GM23338 (cell line): ENCODE results near the gene ALPG. TPM values are rescaled to one million over a fixed set of nuclear protein-coding genes. Genes with fewer than 3 reads are reported as not detected.
A peak's percentile ranks its signal among the peaks of the same experiment; 100 is the strongest.

ENCODE experiments used
- ATAC-seq: fragments of 200-7000 bp; cut with Tn5 transposase; 3 replicates; pipeline ENCODE4 v1.9.1; 2020
- DNase-seq: peaks from one replicate; pipeline ENCODE4 v3.0.0-alpha.2; 2015; ENCODE audit warnings: low spot score
- H2AFZ ChIP-seq: fragments of 200-600 bp; sonication (generic); 2 replicates; pipeline ENCODE4 v1.8.0; 2016; ENCODE audit warnings: antibody characterized with exemption, mild to moderate bottlenecking, moderate library complexity
- H3F3A ChIP-seq: fragments of 200-600 bp; sonication (generic); replicated peaks from 2 replicates; pipeline ENCODE4 v1.8.0; 2017; ENCODE audit warnings: antibody characterized with exemption, mixed run types, low read depth
- H3K27ac ChIP-seq: fragments of 200-600 bp; sonication (generic); 2 replicates; pipeline ENCODE4 v1.6.1; 2016; ENCODE audit warnings: low read depth
- H3K27me3 ChIP-seq: fragments of 200-600 bp; sonication (generic); 2 replicates; pipeline ENCODE4 v1.8.0; 2016; ENCODE audit warnings: mild to moderate bottlenecking, mixed run types, moderate library complexity; ENCODE audit not compliant: insufficient read depth
- H3K36me3 ChIP-seq: fragments of 200-600 bp; sonication (generic); 2 replicates; pipeline ENCODE4 v1.8.0; 2016; ENCODE audit warnings: mild to moderate bottlenecking; ENCODE audit not compliant: insufficient read depth
- H3K4me1 ChIP-seq: fragments of 200-600 bp; sonication (generic); 2 replicates; pipeline ENCODE4 v1.8.0; 2016; ENCODE audit warnings: mild to moderate bottlenecking, moderate library complexity; ENCODE audit not compliant: insufficient read depth
- H3K4me2 ChIP-seq: fragments of 200-600 bp; sonication (generic); 2 replicates; pipeline ENCODE4 v1.7.1; 2017; ENCODE audit warnings: mixed run types
- H3K4me3 ChIP-seq: fragments of 200-600 bp; sonication (generic); 2 replicates; pipeline ENCODE4 v1.6.1; 2016; ENCODE audit warnings: mixed run types
- H3K79me2 ChIP-seq: fragments of 200-600 bp; sonication (generic); replicated peaks from 2 replicates; pipeline ENCODE4 v1.8.0; 2017; ENCODE audit warnings: mild to moderate bottlenecking; ENCODE audit not compliant: insufficient read depth
- H3K9me2 ChIP-seq: fragments of 200-600 bp; sonication (generic); 2 replicates; pipeline ENCODE4 v1.8.0; 2017; ENCODE audit not compliant: insufficient read depth
- H4K20me1 ChIP-seq: fragments of 200-600 bp; sonication (generic); replicated peaks from 2 replicates; pipeline ENCODE4 v1.8.0; 2017; ENCODE audit warnings: mild to moderate bottlenecking; ENCODE audit not compliant: insufficient read depth
- H3K27ac Mint-ChIP-seq: 2 replicates; pipeline ENCODE4 v1.8.0; 2020; ENCODE audit warnings: inconsistent platforms, mild to moderate bottlenecking, moderate library complexity, mixed read lengths
- H3K27me3 Mint-ChIP-seq: 3 replicates; pipeline ENCODE4 v1.8.0; 2022; ENCODE audit warnings: low read depth, mild to moderate bottlenecking, moderate library complexity, mixed read lengths, inconsistent platforms; ENCODE audit not compliant: insufficient read depth, poor library complexity
- H3K36me3 Mint-ChIP-seq: 3 replicates; pipeline ENCODE4 v1.8.0; 2021; ENCODE audit warnings: low read depth, mild to moderate bottlenecking, inconsistent platforms, moderate library complexity, mixed read lengths
- H3K4me1 Mint-ChIP-seq: 3 replicates; pipeline ENCODE4 v1.8.0; 2020; ENCODE audit warnings: mild to moderate bottlenecking, inconsistent platforms, mixed read lengths
- H3K4me3 Mint-ChIP-seq: 3 replicates; pipeline ENCODE4 v1.8.0; 2021; ENCODE audit warnings: moderate library complexity, mild to moderate bottlenecking, inconsistent platforms, mixed read lengths
- H3K9me3 Mint-ChIP-seq: 3 replicates; pipeline ENCODE4 v1.8.0; 2020; ENCODE audit warnings: moderate library complexity, mild to moderate bottlenecking, inconsistent platforms, mixed read lengths
- EZH2 ChIP-seq: fragments of 200-600 bp; sonication (generic); IDR thresholded peaks from one replicate; pipeline ENCODE4 v1.8.0; 2017; ENCODE audit warnings: antibody characterized with exemption, mild to moderate bottlenecking, low read depth; ENCODE audit not compliant: unreplicated experiment
- EZH2phosphoT487 ChIP-seq: fragments of 200-600 bp; sonication (generic); IDR thresholded peaks from one replicate; pipeline ENCODE4 v1.8.1; 2018; ENCODE audit warnings: antibody characterized with exemption; ENCODE audit not compliant: unreplicated experiment
- JUNB ChIP-seq: IDR thresholded peaks from one replicate; pipeline ENCODE4 v1.6.1; 2016; ENCODE audit warnings: antibody characterized with exemption; ENCODE audit not compliant: unreplicated experiment
- NANOG ChIP-seq: IDR thresholded peaks from 2 replicates; pipeline ENCODE4 v1.6.1; 2016; ENCODE audit warnings: antibody characterized with exemption, borderline replicate concordance
- POLR2AphosphoS5 ChIP-seq: IDR thresholded peaks from 2 replicates; pipeline ENCODE4 v1.6.1; 2016; ENCODE audit warnings: antibody characterized with exemption, low read depth
- STAT1 ChIP-seq: IDR thresholded peaks from one replicate; pipeline ENCODE4 v1.6.1; 2016; ENCODE audit warnings: antibody characterized with exemption; ENCODE audit not compliant: unreplicated experiment
- ZNF114 ChIP-seq: fragments of 250-450 bp; sonication (Bioruptor Pico); IDR thresholded peaks from 2 replicates; pipeline ENCODE4 v1.5.0; 2020; ENCODE audit warnings: mild to moderate bottlenecking, moderate library complexity
- ZNF331 ChIP-seq: fragments of 250-450 bp; sonication (Bioruptor Pico); IDR thresholded peaks from 2 replicates; pipeline ENCODE4 v1.5.0; 2020; ENCODE audit warnings: low read depth, mild to moderate bottlenecking, moderate library complexity
- polyA plus RNA-seq: library from polyadenylated mRNA; unstranded; fragments of >200 nt; fragmentation: Nextera tagmentation; extraction: Ambion mirVana; gene quantifications from 2 replicates; pipeline ENCODE4 v1.2.1, GENCODE V29; 2016
- total RNA-seq: library from RNA; depleted of rRNA; stranded (reverse); fragments of >200 nt; shearing (Covaris generic); gene quantifications from 2 replicates; pipeline ENCODE4 v1.2.3, GENCODE V29; 2014
- TF ChIP-seq, protein P1 (sequence below): IDR thresholded peaks from one replicate; pipeline ENCODE4 v1.6.1; 2018; ENCODE audit warnings: antibody characterized with exemption; ENCODE audit not compliant: unreplicated experiment
- TF ChIP-seq, protein P2 (sequence below), 2 experiments: fragments of 200-600 bp in 1 of 2; sonication (generic) in 1 of 2; conservative IDR thresholded peaks; 2 replicates each; pipeline versions ENCODE4 v1.5.1 to v1.6.1; 2016 to 2017; ENCODE audit warnings: antibody characterized with exemption in 2 of 2, low read depth in 2 of 2, mild to moderate bottlenecking in 2 of 2, moderate library complexity in 1 of 2

ALPG gene
- total and polyA plus RNA-seq, 2 experiments from 2014 or later: 0.89 to 2.5 TPM

DNA sequence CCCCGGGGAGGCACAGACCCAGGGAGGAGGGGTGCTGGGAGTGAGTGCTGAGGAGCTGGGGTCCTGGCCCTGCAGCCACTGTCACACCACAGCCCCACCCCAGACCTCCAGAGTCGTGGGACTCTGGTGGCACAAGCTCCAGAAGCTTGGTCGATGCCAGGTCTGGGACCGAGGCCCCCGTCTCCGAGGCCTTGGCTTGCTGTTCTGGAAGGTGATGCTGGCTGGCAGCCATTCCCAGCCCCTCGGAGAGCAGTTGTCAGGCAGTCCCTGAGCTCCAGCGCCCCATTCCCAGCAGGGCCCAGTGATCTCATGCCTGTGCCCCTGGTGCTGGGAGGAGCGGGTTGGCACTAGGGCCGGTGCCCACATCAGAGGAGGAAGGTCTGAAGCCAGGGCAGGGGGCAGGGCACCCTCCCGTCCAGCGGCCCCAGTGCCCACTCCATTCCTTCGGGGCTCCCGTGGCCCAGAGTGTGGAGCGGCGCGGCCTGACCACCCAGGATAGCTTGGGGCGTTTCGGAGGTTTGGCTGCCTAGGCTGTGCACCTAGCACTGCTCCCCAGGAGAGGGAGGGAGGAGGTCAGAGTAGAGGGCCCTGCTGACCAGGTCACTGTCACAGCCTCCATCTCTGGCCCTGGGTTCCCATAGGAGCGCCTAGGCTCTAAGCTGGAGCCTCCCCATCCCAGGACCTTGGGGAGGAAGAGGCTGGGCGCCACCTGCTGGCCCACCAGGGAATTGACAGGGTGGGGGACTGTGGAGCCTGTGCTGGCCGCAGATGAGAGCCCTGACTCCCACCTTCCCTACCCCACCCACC is 32.5 kb downstream of the ALPG start:
- Mint-ChIP-seq H3K36me3 (no peaks in the 10 kb centered on the region), H3K4me3 (no peak overlapping the region), H3K4me1 (peaks cover 4% of the 10 kb centered on the region; the same call in 2 of the 3 replicates), H3K27me3 (peaks cover 17% of the 10 kb centered on the region), H3K9me3 (no peaks in the 10 kb centered on the region), H3K27ac (no peak overlapping the region)
- no peak overlapping the region for H3K4me2 ChIP-seq
- no peaks in the 10 kb centered on the region for H3K79me2 ChIP-seq
- no peaks in the 10 kb centered on the region for H3K27me3 ChIP-seq
- H4K20me1 ChIP-seq: no peaks in the 10 kb centered on the region
- TF ChIP-seq, protein P1, sequence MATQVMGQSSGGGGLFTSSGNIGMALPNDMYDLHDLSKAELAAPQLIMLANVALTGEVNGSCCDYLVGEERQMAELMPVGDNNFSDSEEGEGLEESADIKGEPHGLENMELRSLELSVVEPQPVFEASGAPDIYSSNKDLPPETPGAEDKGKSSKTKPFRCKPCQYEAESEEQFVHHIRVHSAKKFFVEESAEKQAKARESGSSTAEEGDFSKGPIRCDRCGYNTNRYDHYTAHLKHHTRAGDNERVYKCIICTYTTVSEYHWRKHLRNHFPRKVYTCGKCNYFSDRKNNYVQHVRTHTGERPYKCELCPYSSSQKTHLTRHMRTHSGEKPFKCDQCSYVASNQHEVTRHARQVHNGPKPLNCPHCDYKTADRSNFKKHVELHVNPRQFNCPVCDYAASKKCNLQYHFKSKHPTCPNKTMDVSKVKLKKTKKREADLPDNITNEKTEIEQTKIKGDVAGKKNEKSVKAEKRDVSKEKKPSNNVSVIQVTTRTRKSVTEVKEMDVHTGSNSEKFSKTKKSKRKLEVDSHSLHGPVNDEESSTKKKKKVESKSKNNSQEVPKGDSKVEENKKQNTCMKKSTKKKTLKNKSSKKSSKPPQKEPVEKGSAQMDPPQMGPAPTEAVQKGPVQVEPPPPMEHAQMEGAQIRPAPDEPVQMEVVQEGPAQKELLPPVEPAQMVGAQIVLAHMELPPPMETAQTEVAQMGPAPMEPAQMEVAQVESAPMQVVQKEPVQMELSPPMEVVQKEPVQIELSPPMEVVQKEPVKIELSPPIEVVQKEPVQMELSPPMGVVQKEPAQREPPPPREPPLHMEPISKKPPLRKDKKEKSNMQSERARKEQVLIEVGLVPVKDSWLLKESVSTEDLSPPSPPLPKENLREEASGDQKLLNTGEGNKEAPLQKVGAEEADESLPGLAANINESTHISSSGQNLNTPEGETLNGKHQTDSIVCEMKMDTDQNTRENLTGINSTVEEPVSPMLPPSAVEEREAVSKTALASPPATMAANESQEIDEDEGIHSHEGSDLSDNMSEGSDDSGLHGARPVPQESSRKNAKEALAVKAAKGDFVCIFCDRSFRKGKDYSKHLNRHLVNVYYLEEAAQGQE: no peak
- no peak for TF ChIP-seq ZNF331 (CRISPR knock-in tag)
- TF ChIP-seq EZH2phosphoT487: no peak
- TF ChIP-seq, protein P2, sequence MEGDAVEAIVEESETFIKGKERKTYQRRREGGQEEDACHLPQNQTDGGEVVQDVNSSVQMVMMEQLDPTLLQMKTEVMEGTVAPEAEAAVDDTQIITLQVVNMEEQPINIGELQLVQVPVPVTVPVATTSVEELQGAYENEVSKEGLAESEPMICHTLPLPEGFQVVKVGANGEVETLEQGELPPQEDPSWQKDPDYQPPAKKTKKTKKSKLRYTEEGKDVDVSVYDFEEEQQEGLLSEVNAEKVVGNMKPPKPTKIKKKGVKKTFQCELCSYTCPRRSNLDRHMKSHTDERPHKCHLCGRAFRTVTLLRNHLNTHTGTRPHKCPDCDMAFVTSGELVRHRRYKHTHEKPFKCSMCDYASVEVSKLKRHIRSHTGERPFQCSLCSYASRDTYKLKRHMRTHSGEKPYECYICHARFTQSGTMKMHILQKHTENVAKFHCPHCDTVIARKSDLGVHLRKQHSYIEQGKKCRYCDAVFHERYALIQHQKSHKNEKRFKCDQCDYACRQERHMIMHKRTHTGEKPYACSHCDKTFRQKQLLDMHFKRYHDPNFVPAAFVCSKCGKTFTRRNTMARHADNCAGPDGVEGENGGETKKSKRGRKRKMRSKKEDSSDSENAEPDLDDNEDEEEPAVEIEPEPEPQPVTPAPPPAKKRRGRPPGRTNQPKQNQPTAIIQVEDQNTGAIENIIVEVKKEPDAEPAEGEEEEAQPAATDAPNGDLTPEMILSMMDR (conservative IDR thresholded peaks at IDR 0.05; ENCODE audit: low read depth in 2 of 2): peak; percentile 47 to 58
- TF ChIP-seq EZH2: no peak
- no peak for TF ChIP-seq POLR2AphosphoS5
- no peak overlapping the region for H3K27ac ChIP-seq
- H3K36me3 ChIP-seq: no peaks in the 10 kb centered on the region
- no peaks in the 10 kb centered on the region for H3F3A ChIP-seq
- peak; percentile 72 for ATAC-seq
- no peaks in the 10 kb centered on the region for H3K9me2 ChIP-seq
- no peak overlapping the region for H3K4me3 ChIP-seq
- no peaks in the 10 kb centered on the region for H3K4me1 ChIP-seq
- no peak for DNase-seq
- H2AFZ ChIP-seq: no peak overlapping the region

DNA sequence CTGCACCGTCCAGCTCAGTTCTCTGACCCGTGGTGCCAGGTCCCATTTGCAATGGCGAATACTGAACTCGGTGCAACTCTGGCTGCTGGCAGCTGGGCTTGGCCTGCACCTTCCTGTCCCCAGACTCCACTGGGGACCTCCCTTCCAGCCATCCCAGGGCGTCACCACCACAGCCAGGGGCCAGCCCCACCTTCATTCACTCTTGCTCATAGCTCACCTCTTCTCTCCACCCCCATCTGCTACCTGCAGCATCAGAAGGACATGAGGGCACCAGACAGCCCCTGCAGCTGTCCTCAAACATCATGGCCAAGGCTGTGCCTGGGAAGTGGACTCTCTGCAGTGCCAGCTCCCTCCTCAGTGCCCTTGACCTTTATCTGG is 33.1 kb downstream of the ALPG start:
- no peaks in the 10 kb centered on the region for H3F3A ChIP-seq
- Mint-ChIP-seq H3K27me3 (peaks cover 18% of the 10 kb centered on the region), H3K4me3 (no peak overlapping the region), H3K27ac (no peak overlapping the region), H3K36me3 (no peaks in the 10 kb centered on the region), H3K9me3 (no peaks in the 10 kb centered on the region), H3K4me1 (peaks cover 4% of the 10 kb centered on the region; the same call in 2 of the 3 replicates)
- H3K27me3 ChIP-seq: no peaks in the 10 kb centered on the region
- DNase-seq: no peak
- H3K4me1 ChIP-seq: no peaks in the 10 kb centered on the region
- no peak for ATAC-seq
- H2AFZ ChIP-seq: no peak overlapping the region
- H4K20me1 ChIP-seq: no peaks in the 10 kb centered on the region
- no peak overlapping the region for H3K4me2 ChIP-seq
- H3K4me3 ChIP-seq: no peak overlapping the region
- no peaks in the 10 kb centered on the region for H3K79me2 ChIP-seq
- no peaks in the 10 kb centered on the region for H3K36me3 ChIP-seq
- H3K9me2 ChIP-seq: no peaks in the 10 kb centered on the region
- no peak overlapping the region for H3K27ac ChIP-seq
- no peak for TF ChIP-seq POLR2AphosphoS5
- TF ChIP-seq JUNB: no peak
- TF ChIP-seq ZNF114: no peak
- TF ChIP-seq, protein P2 (conservative IDR thresholded peaks at IDR 0.05; ENCODE audit: low read depth in 2 of 2): no peak
- no peak for TF ChIP-seq ZNF331 (CRISPR knock-in tag)
- TF ChIP-seq STAT1: no peak
- TF ChIP-seq, protein P1: no peak
- TF ChIP-seq EZH2: no peak
- no peak for TF ChIP-seq NANOG
